ENCODE results near the gene ZNF674. TPM values are rescaled to one million over a fixed set of nuclear protein-coding genes. Genes with fewer than 3 reads are reported as not detected.

Gene ZNF674
- total and polyA plus RNA-seq, 2 donors (not counting 1 experiment from before 2014, with no cell fraction given) = 3.2 to 8.3 TPM

DNA sequence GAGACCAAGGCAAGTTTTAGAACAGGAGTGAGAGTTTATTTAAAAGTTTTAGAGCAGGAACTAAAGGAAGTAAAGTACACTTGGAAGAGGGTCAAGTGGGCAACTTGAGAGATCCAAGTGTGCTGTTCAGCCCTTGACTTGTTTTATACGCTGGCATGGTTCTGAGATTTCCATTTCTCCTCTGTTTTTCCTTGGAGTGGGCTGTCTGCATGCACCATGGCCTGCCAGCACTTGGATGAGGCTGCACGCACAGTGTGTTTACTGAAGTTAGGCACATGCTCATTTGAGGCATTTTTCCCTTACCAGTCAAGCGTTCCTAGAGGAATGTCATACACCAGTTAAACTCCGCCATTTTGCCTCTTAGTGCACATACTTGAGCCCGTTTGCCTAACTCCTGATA, 8.7 kb upstream of the ZNF674 start:
- Histone ChIP-seq H3K4me1 (ENCODE audit: control insufficient read depth, extremely low read depth, insufficient read depth, low read length) (no peaks in the 10 kb centered on the region), H3K36me3 (ENCODE audit: control insufficient read depth, insufficient read depth, low read length) (no peaks in the 10 kb centered on the region), H3K27me3 (ENCODE audit: control insufficient read depth, insufficient read depth, low read length) (no peaks in the 10 kb centered on the region), H3K9ac (ENCODE audit: insufficient read depth, low read length) (no peak overlapping the region), H3K9me3 (ENCODE audit: control insufficient read depth, insufficient read depth, low read depth, low read length) (no peaks in the 10 kb centered on the region), H3K79me2 (ENCODE audit: control insufficient read depth, insufficient read depth, low read length) (peaks cover 4% of the 10 kb centered on the region), H4K20me1 (ENCODE audit: control insufficient read depth, extremely low read depth, insufficient read depth, low read length) (no peaks in the 10 kb centered on the region), H3K27ac (ENCODE audit: insufficient read depth, low read length) (no peak overlapping the region), H2AFZ (ENCODE audit: low read length) (no peak overlapping the region), H3K4me2 (ENCODE audit: extremely low read depth, insufficient read depth, low read length) (no peak overlapping the region), H3K4me3 (replicated peaks in 1 of 4; ENCODE audit: control extremely low read depth in 1 of 4, insufficient read depth in 1 of 4, low read depth in 3 of 4, low read length in 4 of 4) (no peak overlapping the region)
- TF ChIP-seq, protein P1, sequence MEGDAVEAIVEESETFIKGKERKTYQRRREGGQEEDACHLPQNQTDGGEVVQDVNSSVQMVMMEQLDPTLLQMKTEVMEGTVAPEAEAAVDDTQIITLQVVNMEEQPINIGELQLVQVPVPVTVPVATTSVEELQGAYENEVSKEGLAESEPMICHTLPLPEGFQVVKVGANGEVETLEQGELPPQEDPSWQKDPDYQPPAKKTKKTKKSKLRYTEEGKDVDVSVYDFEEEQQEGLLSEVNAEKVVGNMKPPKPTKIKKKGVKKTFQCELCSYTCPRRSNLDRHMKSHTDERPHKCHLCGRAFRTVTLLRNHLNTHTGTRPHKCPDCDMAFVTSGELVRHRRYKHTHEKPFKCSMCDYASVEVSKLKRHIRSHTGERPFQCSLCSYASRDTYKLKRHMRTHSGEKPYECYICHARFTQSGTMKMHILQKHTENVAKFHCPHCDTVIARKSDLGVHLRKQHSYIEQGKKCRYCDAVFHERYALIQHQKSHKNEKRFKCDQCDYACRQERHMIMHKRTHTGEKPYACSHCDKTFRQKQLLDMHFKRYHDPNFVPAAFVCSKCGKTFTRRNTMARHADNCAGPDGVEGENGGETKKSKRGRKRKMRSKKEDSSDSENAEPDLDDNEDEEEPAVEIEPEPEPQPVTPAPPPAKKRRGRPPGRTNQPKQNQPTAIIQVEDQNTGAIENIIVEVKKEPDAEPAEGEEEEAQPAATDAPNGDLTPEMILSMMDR (conservative IDR thresholded peaks at IDR 0.05 in 1 of 2, IDR thresholded peaks at IDR 0.05 in 1 of 2; ENCODE audit: low read depth in 1 of 2, low read length in 2 of 2) = no peak
- TF ChIP-seq EZH2 (IDR thresholded peaks at IDR 0.05; ENCODE audit: low read length, missing control alignments) = no peak
- no peak for DNase-seq (ENCODE audit: low read depth in 2 of 2)

DNA sequence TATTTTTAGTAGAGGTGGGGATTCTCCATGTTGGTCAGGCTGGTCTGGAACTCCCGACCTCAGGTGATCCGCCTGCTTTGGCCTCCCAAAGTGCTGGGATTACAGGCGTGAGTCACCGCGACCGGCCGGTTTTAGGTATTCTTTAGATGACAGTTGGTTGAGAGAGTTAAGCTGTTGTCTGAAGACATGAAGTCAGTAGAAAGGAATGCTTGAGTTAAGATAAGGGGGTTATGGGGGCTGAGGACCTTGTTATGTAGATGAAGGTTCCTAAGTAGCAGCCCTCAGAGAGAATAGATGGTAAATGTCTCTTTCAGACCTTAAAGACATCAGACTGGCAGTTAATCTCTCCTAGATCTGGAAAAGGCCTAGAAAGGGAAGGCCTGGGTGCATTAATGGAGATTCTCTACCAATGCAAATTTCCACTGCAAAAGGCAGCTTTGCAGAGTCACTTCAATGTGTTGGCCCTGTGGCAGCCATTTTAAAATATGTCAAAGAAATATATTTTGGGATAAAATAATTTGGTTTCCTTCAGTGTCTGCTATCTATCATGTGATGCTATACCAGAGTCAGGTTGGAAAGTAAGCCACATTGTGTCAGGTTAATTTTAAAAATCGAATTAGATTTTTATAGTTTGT, 6.4 kb upstream of the ZNF674 start:
- Histone ChIP-seq H2AFZ (ENCODE audit: low read length) (no peak overlapping the region), H3K9ac (ENCODE audit: insufficient read depth, low read length) (no peak overlapping the region), H3K36me3 (ENCODE audit: control insufficient read depth, insufficient read depth, low read length) (no peaks in the 10 kb centered on the region), H3K79me2 (ENCODE audit: control insufficient read depth, insufficient read depth, low read length) (peaks cover 19% of the 10 kb centered on the region), H3K4me1 (ENCODE audit: control insufficient read depth, extremely low read depth, insufficient read depth, low read length) (peaks cover 2% of the 10 kb centered on the region), H4K20me1 (ENCODE audit: control insufficient read depth, extremely low read depth, insufficient read depth, low read length) (no peaks in the 10 kb centered on the region), H3K4me2 (ENCODE audit: extremely low read depth, insufficient read depth, low read length) (no peak overlapping the region), H3K27ac (ENCODE audit: insufficient read depth, low read length) (no peak overlapping the region), H3K27me3 (ENCODE audit: control insufficient read depth, insufficient read depth, low read length) (no peaks in the 10 kb centered on the region), H3K9me3 (ENCODE audit: control insufficient read depth, insufficient read depth, low read depth, low read length) (no peaks in the 10 kb centered on the region), H3K4me3 (replicated peaks in 1 of 4; ENCODE audit: control extremely low read depth in 1 of 4, insufficient read depth in 1 of 4, low read depth in 3 of 4, low read length in 4 of 4) (no peak overlapping the region)
- peak; percentile 45 to 87 for DNase-seq (ENCODE audit: low read depth in 2 of 2)
- TF ChIP-seq, protein P1 (conservative IDR thresholded peaks at IDR 0.05 in 1 of 2, IDR thresholded peaks at IDR 0.05 in 1 of 2; ENCODE audit: low read depth in 1 of 2, low read length in 2 of 2) = no peak
- no peak for TF ChIP-seq EZH2 (IDR thresholded peaks at IDR 0.05; ENCODE audit: low read length, missing control alignments)

DNA sequence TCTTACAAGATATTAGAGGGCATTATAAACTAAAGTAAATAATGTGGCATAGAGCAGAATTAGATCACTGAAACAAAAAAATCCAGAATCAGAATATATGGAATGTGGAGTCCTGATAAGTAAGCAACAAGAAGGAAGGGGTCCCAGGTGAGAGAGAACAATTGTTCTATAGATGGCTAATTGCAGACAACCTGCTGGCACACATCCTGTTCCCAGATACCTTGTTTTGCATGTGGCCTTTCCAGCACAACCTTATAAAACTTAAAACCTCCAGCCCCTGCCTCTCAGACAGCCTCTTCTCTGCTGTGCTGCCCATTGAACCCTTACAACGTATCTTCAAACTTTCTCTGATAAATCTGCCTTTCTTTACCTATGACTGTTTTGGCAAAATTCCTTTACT, 4.7 kb upstream of the ZNF674 start:
- H3K9me3 ChIP-seq (ENCODE audit: control insufficient read depth, insufficient read depth, low read depth, low read length) = no peaks in the 10 kb centered on the region
- H3K4me2 ChIP-seq (ENCODE audit: extremely low read depth, insufficient read depth, low read length) = no peak overlapping the region
- H3K36me3 ChIP-seq (ENCODE audit: control insufficient read depth, insufficient read depth, low read length) = no peaks in the 10 kb centered on the region
- no peak for DNase-seq (ENCODE audit: low read depth in 2 of 2)
- no peak overlapping the region for H2AFZ ChIP-seq (ENCODE audit: low read length)
- peaks cover 2% of the 10 kb centered on the region for H3K4me1 ChIP-seq (ENCODE audit: control insufficient read depth, extremely low read depth, insufficient read depth, low read length)
- H3K79me2 ChIP-seq (ENCODE audit: control insufficient read depth, insufficient read depth, low read length) = peaks cover 30% of the 10 kb centered on the region
- H3K27me3 ChIP-seq (ENCODE audit: control insufficient read depth, insufficient read depth, low read length) = no peaks in the 10 kb centered on the region
- H4K20me1 ChIP-seq (ENCODE audit: control insufficient read depth, extremely low read depth, insufficient read depth, low read length) = no peaks in the 10 kb centered on the region
- H3K27ac ChIP-seq (ENCODE audit: insufficient read depth, low read length) = no peak overlapping the region
- H3K9ac ChIP-seq (ENCODE audit: insufficient read depth, low read length) = no peak overlapping the region
- H3K4me3 ChIP-seq (replicated peaks in 1 of 4; ENCODE audit: control extremely low read depth in 1 of 4, insufficient read depth in 1 of 4, low read depth in 3 of 4, low read length in 4 of 4) = no peak overlapping the region
- TF ChIP-seq EZH2 (IDR thresholded peaks at IDR 0.05; ENCODE audit: low read length, missing control alignments) = no peak
- TF ChIP-seq, protein P1 (conservative IDR thresholded peaks at IDR 0.05 in 1 of 2, IDR thresholded peaks at IDR 0.05 in 1 of 2; ENCODE audit: low read depth in 1 of 2, low read length in 2 of 2) = no peak

Measured in fibroblast of lung (primary cell).